Omental fat pad (tissue), 4 donors: ENCODE data around the gene COMMD8. TPM values are rescaled to one million over a fixed set of nuclear protein-coding genes. Genes with fewer than 3 reads are reported as not detected.

Source experiments
- ATAC-seq: fragments of 150-250 bp; one replicate; pipeline ENCODE4 v1.9.1; 2016; ENCODE audit warnings: mild to moderate bottlenecking, moderate library complexity; ENCODE audit not compliant: low FRiP score
- DNase-seq: peaks from one replicate; pipeline ENCODE4 v3.0.0-alpha.2; 2019; ENCODE audit warnings: low spot score
- total RNA-seq, 4 donors: library from RNA; depleted of rRNA; stranded (reverse); fragments of >200 nt; gene quantifications; one replicate each; pipeline ENCODE4 v1.1.0, GENCODE V29; 2016
- TF ChIP-seq, protein P1 (sequence below), 3 donors: fragments of 450-650 bp; IDR thresholded peaks; one replicate each; pipeline ENCODE4 v1.5.1; 2016 to 2017; ENCODE audit warnings: antibody characterized with exemption in 3 of 3, mild to moderate bottlenecking in 3 of 3, moderate library complexity in 2 of 3

COMMD8 gene
- total RNA-seq, 4 donors from 2014 or later = 8.8 to 17.8 (median 13.6) TPM

DNA sequence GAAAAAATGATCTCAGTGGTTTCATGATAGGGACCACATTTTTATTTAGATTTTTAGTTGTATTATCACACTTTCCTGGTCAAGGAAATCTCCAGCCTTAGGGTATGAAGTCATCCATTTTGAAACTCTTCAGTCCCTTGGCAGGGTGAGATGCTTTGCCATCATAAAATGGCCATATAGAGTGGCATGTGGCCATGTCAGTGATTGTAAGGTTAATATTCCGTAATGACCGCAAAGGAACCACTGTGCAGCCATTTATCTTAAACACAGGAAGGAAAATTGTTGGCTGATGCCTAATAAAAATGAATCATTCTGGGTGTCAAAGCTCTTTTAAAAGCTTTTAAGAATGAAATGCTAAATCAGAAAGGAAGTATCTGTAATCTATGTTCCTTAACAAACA lies 35.6 kb downstream of the COMMD8 start:
- TF ChIP-seq, protein P1, sequence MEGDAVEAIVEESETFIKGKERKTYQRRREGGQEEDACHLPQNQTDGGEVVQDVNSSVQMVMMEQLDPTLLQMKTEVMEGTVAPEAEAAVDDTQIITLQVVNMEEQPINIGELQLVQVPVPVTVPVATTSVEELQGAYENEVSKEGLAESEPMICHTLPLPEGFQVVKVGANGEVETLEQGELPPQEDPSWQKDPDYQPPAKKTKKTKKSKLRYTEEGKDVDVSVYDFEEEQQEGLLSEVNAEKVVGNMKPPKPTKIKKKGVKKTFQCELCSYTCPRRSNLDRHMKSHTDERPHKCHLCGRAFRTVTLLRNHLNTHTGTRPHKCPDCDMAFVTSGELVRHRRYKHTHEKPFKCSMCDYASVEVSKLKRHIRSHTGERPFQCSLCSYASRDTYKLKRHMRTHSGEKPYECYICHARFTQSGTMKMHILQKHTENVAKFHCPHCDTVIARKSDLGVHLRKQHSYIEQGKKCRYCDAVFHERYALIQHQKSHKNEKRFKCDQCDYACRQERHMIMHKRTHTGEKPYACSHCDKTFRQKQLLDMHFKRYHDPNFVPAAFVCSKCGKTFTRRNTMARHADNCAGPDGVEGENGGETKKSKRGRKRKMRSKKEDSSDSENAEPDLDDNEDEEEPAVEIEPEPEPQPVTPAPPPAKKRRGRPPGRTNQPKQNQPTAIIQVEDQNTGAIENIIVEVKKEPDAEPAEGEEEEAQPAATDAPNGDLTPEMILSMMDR (IDR thresholded peaks at IDR 0.05) = no peak
- ATAC-seq (no peak), DNase-seq (no peak)

DNA sequence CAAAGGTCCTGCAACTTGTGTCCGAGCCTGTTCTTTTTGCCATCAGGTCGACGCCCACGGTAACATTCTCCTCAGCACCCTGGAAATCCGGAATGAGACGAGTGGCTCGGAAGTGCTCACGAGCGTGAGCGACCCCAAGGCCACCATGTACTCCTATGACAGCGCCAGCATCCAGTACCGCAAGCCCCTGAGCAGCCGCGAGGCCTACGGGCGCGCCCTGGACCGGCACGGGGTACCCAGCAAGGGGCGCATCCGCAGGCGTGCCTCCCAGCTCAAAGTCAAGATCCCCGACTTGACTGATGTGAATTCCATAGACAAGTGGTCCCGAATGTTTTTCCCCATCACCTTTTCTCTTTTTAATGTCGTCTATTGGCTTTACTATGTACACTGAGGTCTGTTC lies 37.9 kb downstream of the COMMD8 start:
- TF ChIP-seq, protein P1 (IDR thresholded peaks at IDR 0.05) = no peak
- no peak for ATAC-seq
- DNase-seq = no peak

DNA sequence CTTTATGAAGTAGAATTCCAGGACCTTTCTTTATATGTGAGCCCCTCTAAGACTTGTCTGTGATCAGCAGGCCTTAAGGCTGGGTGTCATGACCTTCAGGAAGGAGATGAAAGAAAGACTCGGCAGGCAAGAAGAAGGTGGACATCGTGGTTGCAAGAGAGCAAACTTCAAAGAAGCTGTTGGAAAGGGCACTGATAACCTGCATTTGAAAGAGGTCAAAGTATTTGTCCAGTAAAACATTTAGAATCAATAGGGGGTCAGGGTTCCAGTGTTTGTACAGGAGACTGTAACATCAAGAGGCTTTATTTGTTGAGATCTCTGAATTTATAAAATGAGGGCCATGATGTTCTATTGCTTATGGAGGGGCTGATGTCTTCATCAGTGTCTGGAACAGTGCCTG lies 44.2 kb downstream of the COMMD8 start:
- no peak for ATAC-seq
- TF ChIP-seq, protein P1 (IDR thresholded peaks at IDR 0.05) = no peak

DNA sequence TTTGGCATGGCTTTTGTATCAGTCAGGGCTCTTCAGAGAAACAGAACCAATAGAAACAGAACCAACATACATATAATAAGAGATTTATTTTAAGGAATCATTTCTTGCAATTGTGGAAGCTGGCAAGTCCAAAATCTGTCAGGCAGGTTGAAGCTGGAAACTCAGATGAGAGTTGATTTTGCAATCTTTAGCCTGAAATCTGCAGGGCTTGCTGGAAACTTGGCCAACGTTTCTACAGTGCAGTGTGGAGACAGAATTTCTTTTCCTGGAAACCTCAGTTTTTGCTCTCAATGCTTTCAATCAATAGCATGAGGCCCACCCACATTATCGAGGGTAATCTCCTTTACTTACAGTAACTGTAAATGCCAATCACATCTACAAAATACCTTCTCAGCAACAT lies 45.4 kb downstream of the COMMD8 start:
- DNase-seq (no peak), ATAC-seq (no peak)
- TF ChIP-seq, protein P1 (IDR thresholded peaks at IDR 0.05) = no peak

More for the DNA sequence above, 44.2 kb downstream of the COMMD8 start:
- no peak for DNase-seq

DNA sequence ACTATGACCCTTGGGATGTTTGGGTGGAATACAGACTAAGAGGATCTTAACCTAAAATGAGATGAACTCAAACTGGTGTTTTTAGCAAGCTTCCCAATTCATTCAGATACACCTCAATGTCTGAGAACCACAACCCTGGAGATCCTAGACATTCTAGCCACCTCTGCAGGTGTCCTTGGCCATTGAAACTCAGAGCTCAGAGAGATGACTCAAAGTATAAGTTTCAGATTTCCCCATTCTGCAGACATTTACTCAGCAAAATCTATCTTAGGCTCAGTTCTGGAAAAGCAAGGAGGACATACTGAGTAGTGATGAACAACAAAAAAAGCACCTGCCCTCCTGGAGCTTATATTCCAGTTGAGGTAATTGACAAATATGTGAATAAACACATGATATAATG lies 47.8 kb downstream of the COMMD8 start:
- TF ChIP-seq, protein P1 (IDR thresholded peaks at IDR 0.05) = no peak
- ATAC-seq = no peak

DNA sequence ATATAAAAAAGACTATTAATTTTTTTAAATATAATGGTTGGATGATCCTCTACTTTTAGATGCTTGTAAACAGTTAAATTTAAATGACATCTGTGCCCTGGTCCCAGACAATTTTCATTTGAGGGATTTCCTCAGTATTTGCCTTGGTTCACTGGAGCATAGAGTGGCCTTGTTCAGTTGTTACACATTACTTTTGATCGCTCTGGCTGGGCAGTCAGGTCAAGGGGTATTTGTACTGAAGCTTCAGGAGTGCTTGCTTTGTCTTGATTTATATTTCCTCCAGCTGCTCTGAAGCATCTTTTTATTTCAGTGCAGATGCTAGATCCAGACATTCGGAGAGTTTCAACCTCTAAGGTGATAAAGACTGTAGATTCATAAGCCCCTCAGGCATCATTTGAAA lies 50.0 kb downstream of the COMMD8 start:
- no peak for ATAC-seq
- DNase-seq = no peak
- TF ChIP-seq, protein P1 (IDR thresholded peaks at IDR 0.05) = no peak

More for the DNA sequence above, 47.8 kb downstream of the COMMD8 start:
- no peak for DNase-seq

DNA sequence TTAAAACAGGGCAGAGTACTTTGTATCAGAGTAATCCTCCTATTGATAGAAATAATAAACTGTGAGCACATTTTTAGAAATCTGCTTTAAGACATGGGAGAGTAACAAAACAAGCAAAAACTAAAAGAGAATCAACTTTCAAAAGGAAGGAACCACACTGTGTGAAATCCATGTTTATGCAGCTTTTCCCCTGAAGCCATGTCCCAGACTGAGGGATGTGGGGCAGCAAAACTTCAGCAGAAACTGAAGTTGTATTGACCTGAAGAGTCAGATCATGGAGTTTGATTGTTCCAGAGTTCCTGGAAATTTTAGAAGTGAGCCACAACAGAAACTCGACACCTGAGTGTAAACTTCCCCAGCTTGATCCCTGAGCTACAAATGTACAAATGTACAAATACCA lies 53.2 kb downstream of the COMMD8 start:
- no peak for DNase-seq
- TF ChIP-seq, protein P1 (IDR thresholded peaks at IDR 0.05) = no peak
- ATAC-seq = no peak
